IPS-15b (cell line): ENCODE measurements around the gene STK39.

ENCODE experiments used
- H3K27me3 ChIP-seq: one replicate; pipeline ENCODE4 v1.6.1; 2013; ENCODE audit warnings: low read length; ENCODE audit not compliant: control insufficient read depth, insufficient read depth
- H3K36me3 ChIP-seq: one replicate; pipeline ENCODE4 v1.6.1; 2013; ENCODE audit warnings: low read length; ENCODE audit not compliant: control insufficient read depth, insufficient read depth
- H3K4me1 ChIP-seq: one replicate; pipeline ENCODE4 v1.6.1; 2013; ENCODE audit warnings: mild to moderate bottlenecking, low read length; ENCODE audit not compliant: control insufficient read depth, insufficient read depth
- H3K4me3 ChIP-seq: one replicate; pipeline ENCODE4 v1.5.1; 2013; ENCODE audit warnings: low read depth, low read length
- H3K9ac ChIP-seq: one replicate; pipeline ENCODE4 v1.6.1; 2013; ENCODE audit warnings: low read depth, mild to moderate bottlenecking, low read length
- H3K9me3 ChIP-seq: one replicate; pipeline ENCODE4 v1.6.1; 2013; ENCODE audit warnings: mild to moderate bottlenecking, low read length; ENCODE audit not compliant: control insufficient read depth, insufficient read depth

The STK39 gene

GRCh38 chr2:168241208-168241607 lies 6.2 kb downstream of the STK39 start:
- Histone ChIP-seq H3K9ac (no peak overlapping the region), H3K9me3 (no peaks in the 10 kb centered on the region), H3K27me3 (no peaks in the 10 kb centered on the region), H3K4me1 (peaks cover 7% of the 10 kb centered on the region), H3K4me3 (no peak overlapping the region), H3K36me3 (no peaks in the 10 kb centered on the region)

- H3K4me3 ChIP-seq, result no peak overlapping the region
- no peaks in the 10 kb centered on the region for H3K36me3 ChIP-seq
- peaks cover 7% of the 10 kb centered on the region for H3K4me1 ChIP-seq
- no peaks in the 10 kb centered on the region for H3K27me3 ChIP-seq
- no peaks in the 10 kb centered on the region for H3K9me3 ChIP-seq
- H3K9ac ChIP-seq, result no peak overlapping the region
Observed at GRCh38 chr2:168239281-168239680, 8.1 kb downstream of the STK39 start.

GRCh38 chr2:168237741-168238140 lies 9.7 kb downstream of the STK39 start:
- H3K9ac ChIP-seq, result no peak overlapping the region
- peaks cover 7% of the 10 kb centered on the region for H3K4me1 ChIP-seq
- H3K36me3 ChIP-seq, result no peaks in the 10 kb centered on the region
- no peaks in the 10 kb centered on the region for H3K9me3 ChIP-seq
- no peak overlapping the region for H3K4me3 ChIP-seq
- no peaks in the 10 kb centered on the region for H3K27me3 ChIP-seq

- Histone ChIP-seq H3K36me3 (no peaks in the 10 kb centered on the region), H3K9ac (no peak overlapping the region), H3K4me1 (no peaks in the 10 kb centered on the region), H3K27me3 (no peaks in the 10 kb centered on the region), H3K9me3 (no peaks in the 10 kb centered on the region), H3K4me3 (no peak overlapping the region)
Observed at GRCh38 chr2:168234407-168235085, 12.8 kb downstream of the STK39 start.

DNA sequence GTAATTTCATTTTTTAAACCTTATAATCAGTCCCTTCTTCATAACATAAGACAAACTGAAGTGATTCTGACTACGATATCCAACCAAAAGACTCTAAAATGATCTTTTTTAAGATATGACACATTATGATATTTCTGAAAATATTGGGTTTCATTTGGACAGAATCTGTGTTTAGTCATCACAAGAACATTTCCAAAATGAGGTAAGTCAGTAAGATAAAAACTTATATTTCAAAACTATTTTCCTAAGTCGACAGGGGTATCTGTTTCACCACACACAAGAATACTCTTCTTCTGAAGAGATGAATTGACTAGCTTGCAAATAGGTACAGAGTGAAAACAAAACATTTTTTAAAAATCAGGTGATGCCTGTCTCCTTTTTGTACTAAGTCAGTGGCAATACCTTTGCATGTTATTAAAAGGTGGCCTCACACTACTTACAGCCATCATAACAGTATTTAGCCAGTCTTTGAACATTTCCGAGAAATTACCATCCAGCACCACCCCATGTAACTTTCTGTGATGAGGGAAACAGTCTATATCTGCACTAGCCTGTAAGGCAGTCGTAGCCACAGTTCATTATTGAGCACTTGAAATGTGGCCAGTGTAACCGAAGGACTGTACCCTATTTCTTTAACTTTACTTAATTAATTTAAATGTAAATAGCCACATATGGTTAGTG lies 13.5 kb downstream of the STK39 start:
- H3K9me3 ChIP-seq, result no peaks in the 10 kb centered on the region
- H3K27me3 ChIP-seq, result no peaks in the 10 kb centered on the region
- no peak overlapping the region for H3K9ac ChIP-seq
- no peaks in the 10 kb centered on the region for H3K4me1 ChIP-seq
- no peaks in the 10 kb centered on the region for H3K36me3 ChIP-seq
- no peak overlapping the region for H3K4me3 ChIP-seq

DNA sequence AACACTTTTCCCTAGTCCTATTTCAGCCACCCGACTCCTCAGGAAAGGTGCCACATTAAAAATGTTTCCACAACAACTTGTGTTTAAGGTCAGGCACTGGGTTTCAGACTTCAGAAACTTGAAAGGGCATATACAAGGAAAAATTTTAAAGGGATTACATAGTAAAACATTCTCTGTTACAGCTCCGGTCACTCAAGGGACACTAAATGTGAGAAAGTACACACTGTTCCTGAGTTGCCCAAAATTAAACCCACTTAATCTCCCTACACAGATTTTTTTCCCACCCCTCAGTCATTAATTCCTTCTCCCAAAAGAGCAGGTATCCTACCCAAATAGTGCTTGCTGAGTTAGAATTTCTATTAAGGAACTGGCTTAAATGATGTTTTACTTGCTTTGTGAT lies 14.2 kb downstream of the STK39 start:
- Histone ChIP-seq H3K36me3 (no peaks in the 10 kb centered on the region), H3K4me1 (no peaks in the 10 kb centered on the region), H3K9ac (no peak overlapping the region), H3K27me3 (no peaks in the 10 kb centered on the region), H3K9me3 (no peaks in the 10 kb centered on the region), H3K4me3 (no peak overlapping the region)

DNA sequence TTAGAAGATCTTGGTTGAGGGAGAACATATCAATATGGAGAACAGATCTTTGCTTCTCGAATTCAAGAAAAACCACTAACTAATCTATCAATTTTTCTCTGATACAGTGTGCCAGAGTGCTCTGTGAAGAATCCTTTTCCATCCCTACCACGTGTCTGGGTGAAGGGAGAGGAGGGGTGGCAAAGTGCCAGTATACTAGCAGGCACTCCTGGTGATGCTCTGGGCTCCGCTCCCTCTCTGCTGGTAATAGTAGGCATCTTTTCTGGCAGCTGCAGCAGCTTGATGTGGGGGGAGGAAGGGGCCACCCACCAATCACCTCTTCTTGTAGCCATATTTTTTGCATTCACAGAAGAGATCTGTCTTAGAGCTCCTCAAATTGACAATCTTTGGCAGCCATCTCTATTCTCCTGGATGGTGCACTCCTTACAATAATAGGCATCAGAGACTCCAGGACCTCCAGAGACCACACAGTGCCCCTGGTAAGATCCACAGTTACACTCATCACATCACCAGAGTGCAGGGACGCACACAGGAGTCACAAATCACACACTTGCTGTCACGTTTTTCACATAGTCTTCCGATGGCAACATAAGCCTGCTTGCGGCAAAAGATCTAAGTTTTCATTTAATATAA lies 15.7 kb downstream of the STK39 start:
- Histone ChIP-seq H3K9ac (no peak overlapping the region), H3K27me3 (no peaks in the 10 kb centered on the region), H3K36me3 (no peaks in the 10 kb centered on the region), H3K9me3 (no peaks in the 10 kb centered on the region), H3K4me1 (no peaks in the 10 kb centered on the region), H3K4me3 (no peak overlapping the region)

DNA sequence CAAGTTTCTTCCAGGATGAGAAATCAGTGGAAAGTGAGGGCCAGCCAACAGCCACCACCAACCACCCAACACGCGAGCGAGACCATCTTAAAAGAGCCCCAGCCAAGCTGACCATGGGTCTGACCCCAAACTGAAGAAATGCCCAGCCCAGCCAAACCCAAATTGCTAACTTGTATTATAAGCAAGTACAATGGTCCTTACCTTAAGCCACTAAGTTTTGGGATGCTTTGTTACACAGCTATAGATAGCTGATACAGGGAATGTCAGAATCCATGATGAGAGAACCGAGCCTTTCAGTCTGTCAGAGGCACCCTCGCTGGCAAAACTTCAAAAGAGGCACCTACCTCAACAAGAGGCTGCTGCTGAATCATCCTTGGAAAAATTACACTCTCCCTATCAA lies 17.0 kb downstream of the STK39 start:
- no peaks in the 10 kb centered on the region for H3K27me3 ChIP-seq
- H3K9ac ChIP-seq, result no peak overlapping the region
- no peaks in the 10 kb centered on the region for H3K9me3 ChIP-seq
- H3K36me3 ChIP-seq, result no peaks in the 10 kb centered on the region
- H3K4me3 ChIP-seq, result no peak overlapping the region
- H3K4me1 ChIP-seq, result no peaks in the 10 kb centered on the region

DNA sequence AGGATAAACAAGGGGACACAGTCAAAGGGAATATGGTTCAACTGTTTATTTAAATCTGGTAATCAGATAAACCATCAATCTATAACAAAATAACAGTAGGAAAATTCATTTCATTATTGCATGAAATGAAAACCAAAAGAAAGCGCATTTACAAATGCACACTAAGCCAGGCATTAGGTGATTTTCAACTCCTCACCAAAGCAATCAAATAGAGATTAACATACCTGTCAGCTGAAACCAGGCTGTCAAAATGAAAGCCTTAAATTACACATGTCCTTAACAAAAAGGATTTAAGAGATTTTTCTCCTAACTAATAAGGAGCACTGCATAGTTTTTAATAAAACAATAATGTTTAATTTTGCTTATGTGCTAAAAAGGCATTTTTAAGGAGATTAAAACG lies 23.0 kb downstream of the STK39 start:
- Histone ChIP-seq H3K27me3 (no peaks in the 10 kb centered on the region), H3K36me3 (no peaks in the 10 kb centered on the region), H3K9me3 (no peaks in the 10 kb centered on the region), H3K4me1 (peaks cover 2% of the 10 kb centered on the region), H3K4me3 (no peak overlapping the region), H3K9ac (no peak overlapping the region)

DNA sequence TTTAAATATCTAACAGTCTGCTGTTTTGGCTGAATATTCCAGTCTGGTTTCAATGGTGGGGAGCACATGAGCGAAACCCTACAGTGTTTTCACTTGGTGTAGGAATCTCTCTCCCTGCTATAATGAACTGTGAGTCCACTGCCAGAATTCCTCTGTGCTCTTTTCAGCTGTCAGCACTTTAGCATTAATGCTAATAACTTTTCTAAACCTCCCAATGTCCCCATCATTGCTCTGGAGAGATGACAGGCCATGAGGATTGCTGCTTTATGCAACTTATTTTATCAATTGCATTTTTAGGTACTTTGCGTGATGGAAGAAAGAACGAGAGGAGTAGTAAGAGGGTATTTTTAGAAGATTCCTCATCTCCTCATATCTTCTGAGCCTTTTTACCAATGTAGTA lies 25.3 kb downstream of the STK39 start:
- Histone ChIP-seq H3K9ac (no peak overlapping the region), H3K4me1 (peaks cover 2% of the 10 kb centered on the region), H3K36me3 (no peaks in the 10 kb centered on the region), H3K9me3 (no peaks in the 10 kb centered on the region), H3K27me3 (no peaks in the 10 kb centered on the region), H3K4me3 (no peak overlapping the region)

- Histone ChIP-seq H3K36me3 (no peaks in the 10 kb centered on the region), H3K4me3 (no peak overlapping the region), H3K9ac (no peak overlapping the region), H3K9me3 (no peaks in the 10 kb centered on the region), H3K4me1 (peaks cover 2% of the 10 kb centered on the region), H3K27me3 (no peaks in the 10 kb centered on the region)
Observed at GRCh38 chr2:168220965-168221819, 26.2 kb downstream of the STK39 start.
